HCT116 (cell line): ENCODE data around the gene FMN1. TPM values are rescaled to one million over a fixed set of nuclear protein-coding genes. Genes with fewer than 3 reads are reported as not detected.

ENCODE experiments used
- ATAC-seq: fragments of 200-7000 bp; cut with Tn5 transposase; 2 replicates; pipeline ENCODE4 v1.9.1; 2020; ENCODE audit warnings: mild to moderate bottlenecking, moderate library complexity
- BruUV-seq: library from RNA; stranded (reverse); fragments of 400-500 nt; replicated peaks from 2 replicates; lab custom pipeline; 2021; lab: Mats Ljungman, UMichigan
- CTCF ChIA-PET: fragments of 300-600 bp; sonication (Branson Sonifier 250); formaldehyde crosslinking; loops from one replicate; lab custom pipeline; 2021; ENCODE audit warnings: antibody characterized with exemption; lab: Charles Lee
- POLR2A ChIA-PET: fragments of 300-600, 350-600 bp; sonication (Branson Sonifier 250); formaldehyde crosslinking; loops from one replicate; lab custom pipeline; 2021; ENCODE audit warnings: antibody characterized with exemption; lab: Charles Lee
- RAD21 ChIA-PET, 2 experiments: fragments of 300-600 bp; sonication (Branson Sonifier 250); formaldehyde crosslinking; loops; one replicate each; lab custom pipeline; 2023; ENCODE audit warnings: low total read pairs in 2 of 2; ENCODE audit not compliant: uncharacterized antibody in 2 of 2, unreplicated experiment in 2 of 2, low non-redundant PET in 1 of 2; lab: Charles Lee
- DNase-seq: peaks from one replicate; pipeline ENCODE4 v3.0.0-alpha.2; 2010; ENCODE audit warnings: low read depth, low spot score
- H2AFZ ChIP-seq: fragments of 200-600 bp; shearing (Covaris generic), sonication (generic); 2 replicates; pipeline ENCODE4 v1.6.1; 2017; ENCODE audit warnings: low read depth, mixed run types, mixed read lengths, antibody characterized with exemption, low read length; ENCODE audit not compliant: poor library complexity, severe bottlenecking
- H3K27ac ChIP-seq: 2 replicates; pipeline ENCODE4 v1.5.1; 2012; ENCODE audit warnings: low read depth, low read length
- H3K27me3 ChIP-seq: fragments of 200-600 bp; sonication (generic); 2 replicates; pipeline ENCODE4 v1.6.1; 2016; ENCODE audit warnings: mixed run types, low read length, mixed read lengths; ENCODE audit not compliant: insufficient read depth
- H3K36me3 ChIP-seq, 2 experiments: fragments of 200-500 bp in 1 of 2; fragments of 200-600 bp in 1 of 2; sonication (Bioruptor generic) in 1 of 2; sonication (generic) in 1 of 2; 2 replicates each; pipeline versions ENCODE4 v1.5.1 to v1.6.1; 2014 to 2016; ENCODE audit warnings: low read length in 2 of 2, inconsistent platforms in 1 of 2, mixed read lengths in 1 of 2, mixed run types in 1 of 2; ENCODE audit not compliant: insufficient read depth in 2 of 2, control insufficient read depth in 1 of 2
- H3K4me1 ChIP-seq, 2 experiments: fragments of 200-600 bp in 1 of 2; sonication (generic) in 1 of 2; 2 replicates each; pipeline versions ENCODE4 v1.5.1 to v1.6.1; 2012 to 2017; ENCODE audit warnings: low read length in 2 of 2, inconsistent platforms in 1 of 2, mild to moderate bottlenecking in 1 of 2, mixed read lengths in 1 of 2, mixed run types in 1 of 2, moderate library complexity in 1 of 2; ENCODE audit not compliant: insufficient read depth in 2 of 2, control insufficient read depth in 1 of 2
- H3K4me2 ChIP-seq: fragments of 200-600 bp; sonication (generic); 2 replicates; pipeline ENCODE4 v1.6.1; 2017; ENCODE audit warnings: mixed run types, low read length, mixed read lengths
- H3K4me3 ChIP-seq, 2 experiments: fragments of 200-600 bp in 1 of 2; sonication (generic) in 1 of 2; replicated peaks in 1 of 2; 2 replicates each; pipeline ENCODE4 v1.5.1; 2011 to 2016; ENCODE audit warnings: low read length in 2 of 2, control low read depth in 1 of 2, low read depth in 1 of 2, mild to moderate bottlenecking in 1 of 2, mixed read lengths in 1 of 2, mixed run types in 1 of 2
- H3K79me2 ChIP-seq: fragments of 200-600 bp; sonication (generic); 2 replicates; pipeline ENCODE4 v1.6.1; 2017; ENCODE audit warnings: mild to moderate bottlenecking, mixed run types, low read length, moderate library complexity, mixed read lengths; ENCODE audit not compliant: insufficient read depth
- H3K9ac ChIP-seq: fragments of 200-600 bp; sonication (generic); 2 replicates; pipeline ENCODE4 v1.6.1; 2016; ENCODE audit warnings: low read length, mixed read lengths
- H3K9me2 ChIP-seq: fragments of 200-600 bp; sonication (generic), shearing (Covaris generic); 2 replicates; pipeline ENCODE4 v1.6.1; 2017; ENCODE audit warnings: mixed run types, mild to moderate bottlenecking, moderate library complexity; ENCODE audit not compliant: insufficient read depth
- H3K9me3 ChIP-seq, 2 experiments: fragments of 200-500 bp in 1 of 2; fragments of 200-600 bp in 1 of 2; sonication (Bioruptor generic) in 1 of 2; sonication (generic) in 1 of 2; 2 replicates each; pipeline ENCODE4 v1.6.1; 2014 to 2017; ENCODE audit warnings: low read length in 2 of 2, mixed read lengths in 2 of 2, inconsistent platforms in 1 of 2, low read depth in 1 of 2, mild to moderate bottlenecking in 1 of 2, mixed run types in 1 of 2, moderate library complexity in 1 of 2; ENCODE audit not compliant: control insufficient read depth in 1 of 2, insufficient read depth in 1 of 2
- H4K20me1 ChIP-seq: fragments of 200-600 bp; sonication (generic), shearing (Covaris generic); 2 replicates; pipeline ENCODE4 v1.6.1; 2017; ENCODE audit warnings: mixed run types, mild to moderate bottlenecking, moderate library complexity; ENCODE audit not compliant: insufficient read depth
- CEBPB ChIP-seq: IDR thresholded peaks from 2 replicates; pipeline ENCODE4 v1.6.1; 2012; ENCODE audit warnings: low read depth
- CTCF ChIP-seq, 3 experiments: fragments of 200-600 bp in 1 of 3; sonication (generic) in 1 of 3; IDR thresholded peaks in 2 of 3; conservative IDR thresholded peaks in 1 of 3; 2 replicates each; pipeline ENCODE4 v1.5.1; 2012 to 2017; ENCODE audit warnings: low read depth in 2 of 3, low read length in 2 of 3, antibody characterized with exemption in 1 of 3, borderline replicate concordance in 1 of 3, control low read depth in 1 of 3, mild to moderate bottlenecking in 1 of 3, mixed read lengths in 1 of 3, mixed run types in 1 of 3, moderate library complexity in 1 of 3; ENCODE audit not compliant: insufficient read depth in 1 of 3
- EGR1 ChIP-seq: IDR thresholded peaks from 2 replicates; pipeline ENCODE4 v1.6.1; 2012; ENCODE audit warnings: low read depth
- EZH2phosphoT487 ChIP-seq: fragments of 200-600 bp; IDR thresholded peaks from 2 replicates; pipeline ENCODE4 v1.6.1; 2018; ENCODE audit warnings: antibody characterized with exemption, borderline replicate concordance
- FOSL1 ChIP-seq: IDR thresholded peaks from 2 replicates; pipeline ENCODE4 v1.6.1; 2012; ENCODE audit warnings: low read depth
- MAX ChIP-seq: IDR thresholded peaks from 2 replicates; pipeline ENCODE4 v1.6.1; 2012
- RAD21 ChIP-seq: IDR thresholded peaks from 2 replicates; pipeline ENCODE4 v1.6.1; 2012; ENCODE audit warnings: low read depth, mild to moderate bottlenecking
- SIN3A ChIP-seq: IDR thresholded peaks from 2 replicates; pipeline ENCODE4 v1.6.1; 2012; ENCODE audit warnings: low read depth
- SP1 ChIP-seq: IDR thresholded peaks from 2 replicates; pipeline ENCODE4 v1.6.1; 2012; ENCODE audit warnings: low read depth
- TCF7L2 ChIP-seq: IDR thresholded peaks from 2 replicates; pipeline ENCODE4 v1.7.0; 2011; ENCODE audit warnings: borderline replicate concordance, inconsistent platforms; ENCODE audit not compliant: insufficient read depth, insufficient read length; ENCODE audit errors: extremely low read depth
- ZBTB33 ChIP-seq: IDR thresholded peaks from 2 replicates; pipeline ENCODE4 v1.6.1; 2011; ENCODE audit warnings: mild to moderate bottlenecking, low read length, moderate library complexity; ENCODE audit not compliant: insufficient replicate concordance; ENCODE audit errors: extremely low read depth
- ZNF274 ChIP-seq: fragments of 200-500 bp; sonication (Bioruptor generic); IDR thresholded peaks from 2 replicates; pipeline ENCODE4 v1.6.1; 2014; ENCODE audit warnings: mild to moderate bottlenecking, low read depth, low read length, inconsistent platforms
- intact Hi-C: fragments of 100-400 bp; cut with micrococcal nuclease; formaldehyde crosslinking; loops from 2 replicates; pipeline ENCODE4 v1.10.0; 2022
- total RNA-seq: library from RNA; stranded (reverse); gene quantifications from one replicate; pipeline ENCODE4 v1.2.1, GENCODE V29; 2021; ENCODE audit not compliant: unreplicated experiment

The FMN1 gene
- total RNA-seq, 1 experiment from 2014 or later = 0.39 TPM

GRCh38 chr15:32829436-32829835 is 365.1 kb downstream of the FMN1 start:
- intact Hi-C loops = no loop called here
- TF ChIP-seq ZBTB33 = no peak
- TF ChIP-seq MAX = no peak
- no peak for TF ChIP-seq EGR1
- TF ChIP-seq FOSL1 = no peak
- TF ChIP-seq EZH2phosphoT487 = no peak
- no peak for TF ChIP-seq TCF7L2
- TF ChIP-seq ZNF274 = no peak
- no peak for TF ChIP-seq RAD21
- no peak for TF ChIP-seq CEBPB
- TF ChIP-seq CTCF (IDR thresholded peaks at IDR 0.05 in 2 of 3, conservative IDR thresholded peaks at IDR 0.05 in 1 of 3; ENCODE audit: borderline replicate concordance in 1 of 3, insufficient read depth in 1 of 3, low read depth in 2 of 3, low read length in 2 of 3) = no peak
- TF ChIP-seq SP1 = no peak
- TF ChIP-seq SIN3A = no peak
- no peak overlapping the region for H2AFZ ChIP-seq
- ChIA-PET CTCF (interaction anchor here (1.1 kb wide), 1 partner anchor 14 kb away, joined by 3 read pairs; no protein-coding TSS in a partner anchor), POLR2A (no interaction called here), RAD21 (no interaction called here)
- H3K27me3 ChIP-seq = no peaks in the 10 kb centered on the region
- H3K9me2 ChIP-seq = no peaks in the 10 kb centered on the region
- no peak overlapping the region for H3K4me2 ChIP-seq
- BruUV-seq = no TSS peak
- no peak overlapping the region for H3K4me3 ChIP-seq
- peaks cover 0 to 8% of the 10 kb centered on the region in 2 experiments; a peak in 1 of 4 replicates for H3K4me1 ChIP-seq
- no peak for DNase-seq
- no peaks in the 10 kb centered on the region for H3K9me3 ChIP-seq
- no peaks in the 10 kb centered on the region for H4K20me1 ChIP-seq
- ATAC-seq = no peak
- no peaks in the 10 kb centered on the region for H3K36me3 ChIP-seq
- no peaks in the 10 kb centered on the region for H3K79me2 ChIP-seq
- no peak overlapping the region for H3K27ac ChIP-seq
- no peak overlapping the region for H3K9ac ChIP-seq
